Peyer's patch (tissue), 4 donors: ENCODE results near the gene NEK2. TPM values are rescaled to one million over a fixed set of nuclear protein-coding genes. Genes with fewer than 3 reads are reported as not detected.
A peak's percentile ranks its signal among the peaks of the same experiment; 100 is the strongest.

Experiments
- DNase-seq, 3 donors: peaks; one replicate each; pipeline ENCODE4 v3.0.0-alpha.2; 2017 to 2019
- H3K27ac ChIP-seq, 4 donors: fragments of 200-600 bp; sonication (generic); one replicate each; pipeline ENCODE4 v1.5.1; 2016 to 2019
- H3K27me3 ChIP-seq, 2 donors: fragments of 200-600 bp; sonication (generic); one replicate each; pipeline ENCODE4 v1.5.1; 2019
- H3K36me3 ChIP-seq, 3 donors: fragments of 200-600 bp; sonication (generic); one replicate each; pipeline ENCODE4 v1.5.1; 2016 to 2019
- H3K4me1 ChIP-seq, 4 donors: fragments of 200-600 bp; sonication (generic); one replicate each; pipeline ENCODE4 v1.5.1; 2016 to 2019
- H3K4me3 ChIP-seq, 4 donors: fragments of 200-600 bp; sonication (generic); 1 replicate in 3 of 4; 2 replicates in 1 of 4; pipeline ENCODE4 v1.5.1; 2016 to 2019; ENCODE audit warnings: mild to moderate bottlenecking in 1 of 4
- H3K9me3 ChIP-seq, 4 donors: fragments of 200-600 bp; sonication (generic); one replicate each; pipeline ENCODE4 v1.5.1; 2016 to 2019; ENCODE audit warnings: mild to moderate bottlenecking in 1 of 4
- POLR2A ChIP-seq, 2 donors: fragments of 450-650 bp; IDR thresholded peaks; one replicate each; pipeline ENCODE4 v1.5.1; 2017; ENCODE audit warnings: antibody characterized with exemption in 2 of 2, mild to moderate bottlenecking in 2 of 2, moderate library complexity in 2 of 2
- total RNA-seq, 4 donors: library from RNA; depleted of rRNA; stranded (reverse); fragments of >200 nt; gene quantifications; one replicate each; pipeline ENCODE4 v1.1.0, GENCODE V29; 2016
- TF ChIP-seq, protein P1 (sequence below), 6 experiments: fragments of 450-650 bp in 4 of 6; fragments of 200-600 bp in 2 of 6; sonication (generic) in 1 of 6; IDR thresholded peaks; one replicate each; pipeline ENCODE4 v1.5.1; 2017 to 2019; ENCODE audit warnings: antibody characterized with exemption in 6 of 6, mild to moderate bottlenecking in 3 of 6, moderate library complexity in 1 of 6

The NEK2 gene
- total RNA-seq, 4 donors from 2014 or later = 1.7 to 14.9 (median 5.8) TPM

DNA sequence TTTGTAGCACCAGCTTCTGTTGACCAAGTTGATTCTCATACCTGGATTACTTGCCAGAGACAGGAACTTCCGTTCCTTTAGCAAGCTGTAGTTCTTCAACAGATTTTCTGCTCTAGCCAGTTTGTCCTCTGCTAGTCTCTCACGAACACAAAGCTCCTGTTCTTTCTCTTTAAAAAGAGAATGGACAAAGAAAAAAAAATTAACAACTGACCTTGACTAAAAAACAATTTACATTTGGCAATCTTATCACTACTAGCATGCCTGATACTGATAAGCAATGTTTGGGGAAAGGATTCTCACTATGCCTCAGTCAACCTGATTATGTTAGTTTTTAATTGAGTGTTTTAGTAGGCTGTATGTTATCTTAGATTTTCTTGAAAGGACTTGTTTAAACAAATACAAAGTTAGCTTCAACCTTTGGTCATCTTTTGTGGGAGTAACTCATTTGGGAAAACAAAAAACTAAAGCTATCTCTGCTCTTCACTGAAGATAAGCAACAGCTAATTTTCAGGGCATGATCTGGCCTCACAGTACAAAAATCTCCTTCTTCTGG lies 8.3 kb downstream of the NEK2 start:
- no peaks in the 10 kb centered on the region for H3K27me3 ChIP-seq
- no peaks in the 10 kb centered on the region for H3K4me1 ChIP-seq
- no peak for DNase-seq
- H3K9me3 ChIP-seq = no peaks in the 10 kb centered on the region
- TF ChIP-seq, protein P1, sequence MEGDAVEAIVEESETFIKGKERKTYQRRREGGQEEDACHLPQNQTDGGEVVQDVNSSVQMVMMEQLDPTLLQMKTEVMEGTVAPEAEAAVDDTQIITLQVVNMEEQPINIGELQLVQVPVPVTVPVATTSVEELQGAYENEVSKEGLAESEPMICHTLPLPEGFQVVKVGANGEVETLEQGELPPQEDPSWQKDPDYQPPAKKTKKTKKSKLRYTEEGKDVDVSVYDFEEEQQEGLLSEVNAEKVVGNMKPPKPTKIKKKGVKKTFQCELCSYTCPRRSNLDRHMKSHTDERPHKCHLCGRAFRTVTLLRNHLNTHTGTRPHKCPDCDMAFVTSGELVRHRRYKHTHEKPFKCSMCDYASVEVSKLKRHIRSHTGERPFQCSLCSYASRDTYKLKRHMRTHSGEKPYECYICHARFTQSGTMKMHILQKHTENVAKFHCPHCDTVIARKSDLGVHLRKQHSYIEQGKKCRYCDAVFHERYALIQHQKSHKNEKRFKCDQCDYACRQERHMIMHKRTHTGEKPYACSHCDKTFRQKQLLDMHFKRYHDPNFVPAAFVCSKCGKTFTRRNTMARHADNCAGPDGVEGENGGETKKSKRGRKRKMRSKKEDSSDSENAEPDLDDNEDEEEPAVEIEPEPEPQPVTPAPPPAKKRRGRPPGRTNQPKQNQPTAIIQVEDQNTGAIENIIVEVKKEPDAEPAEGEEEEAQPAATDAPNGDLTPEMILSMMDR (IDR thresholded peaks at IDR 0.05) = no peak
- no peak for TF ChIP-seq POLR2A (IDR thresholded peaks at IDR 0.05)
- H3K36me3 ChIP-seq = peaks cover 0 to 7% (median 0%) of the 10 kb centered on the region in 3 donors
- H3K27ac ChIP-seq = no peak overlapping the region
- no peak overlapping the region for H3K4me3 ChIP-seq

DNA sequence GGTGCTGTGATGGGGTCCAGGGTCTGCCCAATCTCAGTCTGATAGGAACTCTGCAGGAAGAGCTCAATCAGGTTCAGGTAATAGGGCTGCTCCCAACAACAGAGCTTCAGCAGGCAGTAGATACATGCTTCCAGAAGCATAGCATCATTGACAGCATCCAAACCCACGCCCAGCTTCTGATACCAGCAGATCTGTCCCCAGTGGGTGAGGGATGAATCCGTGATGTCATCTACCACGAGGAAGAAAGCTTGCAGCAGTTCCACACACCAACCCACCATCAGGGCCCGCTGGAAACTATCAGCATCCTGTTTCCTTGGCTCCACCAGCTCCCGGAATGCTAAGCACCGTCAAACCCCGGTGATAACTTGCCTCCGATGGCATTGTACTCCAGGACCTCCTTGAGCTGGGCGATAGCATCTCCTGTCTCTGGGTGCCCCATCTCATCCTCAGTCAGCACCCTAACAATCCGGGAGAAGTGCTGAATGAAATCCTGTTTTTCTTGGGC lies 14.7 kb downstream of the NEK2 start:
- Histone ChIP-seq H3K36me3 (no peaks in the 10 kb centered on the region), H3K4me1 (no peaks in the 10 kb centered on the region), H3K27me3 (no peaks in the 10 kb centered on the region), H3K9me3 (no peaks in the 10 kb centered on the region), H3K27ac (no peak overlapping the region), H3K4me3 (no peak overlapping the region)
- no peak for DNase-seq
- TF ChIP-seq, protein P1 (IDR thresholded peaks at IDR 0.05) = no peak
- TF ChIP-seq POLR2A (IDR thresholded peaks at IDR 0.05) = no peak

DNA sequence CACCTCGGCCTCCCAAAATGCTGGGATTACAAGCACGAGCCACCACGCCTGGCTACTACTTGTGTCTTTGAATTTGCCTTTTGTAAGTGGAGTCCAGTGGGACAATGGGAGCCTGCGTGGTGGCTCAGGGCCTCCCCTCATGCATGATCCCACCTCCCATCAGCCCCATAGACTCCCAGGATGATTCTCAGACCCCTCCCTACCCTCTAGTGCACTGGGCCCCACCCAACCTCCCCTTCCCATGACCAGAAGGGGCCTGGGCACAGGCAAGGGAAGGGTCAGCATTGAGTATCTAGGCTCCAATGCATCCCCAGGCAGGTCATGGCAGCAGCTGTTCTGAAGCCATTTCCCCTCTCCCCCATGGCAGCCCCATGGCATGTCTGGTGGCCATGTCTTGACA lies 18.7 kb downstream of the NEK2 start:
- no peak for DNase-seq
- H3K9me3 ChIP-seq = no peaks in the 10 kb centered on the region
- H3K27me3 ChIP-seq = no peaks in the 10 kb centered on the region
- H3K4me1 ChIP-seq = peaks cover 0 to 5% (median 0%) of the 10 kb centered on the region in 4 donors
- no peak overlapping the region for H3K27ac ChIP-seq
- H3K36me3 ChIP-seq = no peaks in the 10 kb centered on the region
- no peak for TF ChIP-seq POLR2A (IDR thresholded peaks at IDR 0.05)
- TF ChIP-seq, protein P1 (IDR thresholded peaks at IDR 0.05) = no peak
- no peak overlapping the region for H3K4me3 ChIP-seq

DNA sequence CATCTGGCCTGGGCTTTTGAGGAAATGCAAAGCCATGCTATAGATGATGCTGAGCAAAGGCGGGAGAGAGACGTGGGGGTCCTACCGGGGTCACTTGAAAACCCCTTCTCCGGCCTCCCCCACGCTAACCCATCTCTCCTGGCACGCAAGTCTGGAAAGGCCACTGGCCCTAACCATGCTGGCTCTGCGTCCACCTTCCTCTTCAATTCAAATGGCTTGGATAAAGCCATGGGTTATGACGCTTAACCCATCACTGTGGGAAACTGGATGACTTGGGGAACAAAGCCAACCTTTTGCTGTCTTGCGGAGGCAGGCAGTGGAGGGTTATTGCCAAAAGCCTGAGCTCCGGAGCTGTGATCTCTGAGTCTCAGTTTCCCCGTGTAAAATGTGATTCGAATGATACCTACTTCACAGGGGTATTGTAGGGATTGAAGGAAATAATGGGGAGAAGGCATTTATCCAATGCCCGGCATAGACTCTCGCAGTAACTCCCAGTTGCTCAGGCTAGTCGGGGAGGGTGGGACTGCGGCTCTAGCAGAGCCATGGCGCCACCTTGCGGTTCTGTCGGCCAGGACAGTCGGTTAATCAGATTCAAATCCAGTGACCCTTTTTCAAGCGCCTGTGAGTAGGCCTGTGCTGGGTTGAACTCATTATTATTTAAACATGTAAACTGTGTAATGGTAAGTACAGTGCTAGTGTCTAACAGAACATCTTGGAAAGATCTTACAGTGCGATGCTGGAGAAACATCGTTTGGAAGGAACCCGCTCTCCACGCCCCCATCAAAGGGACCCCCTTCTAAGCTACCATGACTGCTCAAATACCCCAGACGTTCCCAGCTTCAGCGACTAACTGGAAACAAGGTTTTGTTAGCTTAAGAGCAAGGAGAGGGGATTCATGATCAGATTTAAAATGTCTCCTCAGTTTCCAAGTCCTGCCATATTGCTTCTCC lies 20.3 kb downstream of the NEK2 start:
- Histone ChIP-seq H3K27ac (no peak overlapping the region), H3K4me3 (no peak overlapping the region), H3K4me1 (peaks cover 0 to 5% (median 0%) of the 10 kb centered on the region in 4 donors), H3K27me3 (no peaks in the 10 kb centered on the region), H3K9me3 (no peaks in the 10 kb centered on the region), H3K36me3 (no peaks in the 10 kb centered on the region)
- TF ChIP-seq POLR2A (IDR thresholded peaks at IDR 0.05) = no peak
- TF ChIP-seq, protein P1 (IDR thresholded peaks at IDR 0.05) = peak; percentile 57 to 96 (median 94)
- peak; percentile 79 to 95 (median 90) for DNase-seq

DNA sequence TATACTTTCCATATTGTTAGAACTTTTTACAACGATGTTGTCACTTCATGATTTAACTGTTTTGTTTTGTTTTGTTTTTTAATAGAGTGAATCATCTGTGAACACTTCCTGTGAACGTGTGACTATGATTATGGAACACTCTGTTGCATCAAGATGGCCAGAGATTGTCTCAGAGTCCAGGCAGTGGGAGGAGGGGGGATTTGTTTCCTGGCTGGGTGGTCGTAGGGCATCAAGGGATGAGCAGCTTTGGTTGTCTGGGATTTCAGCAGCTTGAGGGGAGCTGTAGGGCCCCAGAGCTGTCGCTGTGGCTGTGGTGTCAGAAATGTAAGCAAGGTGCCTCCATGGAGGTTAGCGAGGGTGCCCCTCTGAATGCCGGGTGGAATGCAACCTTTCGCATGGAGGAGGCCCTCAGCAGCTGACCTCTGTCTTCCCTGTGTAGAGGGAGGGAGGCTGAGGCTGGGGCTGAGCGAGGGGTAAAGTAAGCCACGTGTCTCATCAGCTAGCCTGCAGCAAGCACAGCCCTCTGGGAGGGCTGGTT lies 21.4 kb downstream of the NEK2 start:
- H3K4me1 ChIP-seq = peaks cover 0 to 11% (median 0%) of the 10 kb centered on the region in 4 donors
- no peak overlapping the region for H3K27ac ChIP-seq
- no peaks in the 10 kb centered on the region for H3K36me3 ChIP-seq
- no peak for TF ChIP-seq POLR2A (IDR thresholded peaks at IDR 0.05)
- TF ChIP-seq, protein P1 (IDR thresholded peaks at IDR 0.05) = no peak
- H3K4me3 ChIP-seq = no peak overlapping the region
- no peak for DNase-seq
- H3K27me3 ChIP-seq = no peaks in the 10 kb centered on the region
- no peaks in the 10 kb centered on the region for H3K9me3 ChIP-seq
